Body of pancreas (tissue), 4 donors: ENCODE results near the gene MICU2. TPM values are rescaled to one million over a fixed set of nuclear protein-coding genes. Genes with fewer than 3 reads are reported as not detected.
A peak's percentile ranks its signal among the peaks of the same experiment; 100 is the strongest.

Source experiments
- ATAC-seq: fragments of 150-250 bp; one replicate; pipeline ENCODE4 v1.9.1; 2016
- DNase-seq, 4 donors: peaks; one replicate each; pipeline ENCODE4 v3.0.0-alpha.2; 2019
- H3K27ac ChIP-seq, 4 donors: fragments of 200-600 bp; sonication (generic); 1 replicate in 3 of 4; 2 replicates in 1 of 4; pipeline versions ENCODE4 v1.5.1 to v1.6.1; 2016 to 2019; ENCODE audit warnings: mild to moderate bottlenecking in 1 of 4, mixed read lengths in 1 of 4, moderate library complexity in 1 of 4
- H3K27me3 ChIP-seq, 2 donors: fragments of 200-600 bp; sonication (generic); one replicate each; pipeline ENCODE4 v1.6.0; 2016; ENCODE audit warnings: mild to moderate bottlenecking in 1 of 2
- H3K36me3 ChIP-seq, 2 donors: fragments of 200-600 bp; sonication (generic); replicated peaks in 1 of 2; 2 replicates each; pipeline ENCODE4 v1.5.1; 2016; ENCODE audit warnings: low read depth in 2 of 2; ENCODE audit not compliant: insufficient read depth in 1 of 2
- H3K4me1 ChIP-seq: fragments of 200-600 bp; sonication (generic); one replicate; pipeline ENCODE4 v1.6.0; 2016
- H3K4me3 ChIP-seq, 2 donors: fragments of 200-600 bp; sonication (generic); 1 replicate in 1 of 2; 2 replicates in 1 of 2; pipeline ENCODE4 v1.5.1; 2016 to 2019
- H3K9me3 ChIP-seq, 3 donors: fragments of 200-600 bp; sonication (generic); 1 replicate in 2 of 3; 2 replicates in 1 of 3; pipeline ENCODE4 v1.5.1; 2016
- POLR2A ChIP-seq, 3 donors: fragments of 450-650 bp; IDR thresholded peaks; one replicate each; pipeline ENCODE4 v1.6.1; 2016; ENCODE audit warnings: antibody characterized with exemption in 3 of 3, mild to moderate bottlenecking in 2 of 3
- WGBS, 2 donors: methylation state at CpG; one replicate each; pipeline ENCODE4 v1.1.5; 2017; 5-methylcytosine and 5-hydroxymethylcytosine counted together
- intact Hi-C: fragments of 100-400 bp; cut with DNase I; formaldehyde crosslinking; loops from one replicate; pipeline ENCODE4 v1.15.1; 2023
- total RNA-seq, 2 donors: library from RNA; depleted of rRNA; stranded (reverse); fragments of >200 nt; gene quantifications; one replicate each; pipeline ENCODE4 v1.1.0, GENCODE V29; 2016
- TF ChIP-seq, protein P1 (sequence below), 7 experiments: fragments of 450-650 bp in 4 of 7; fragments of 200-600 bp in 3 of 7; sonication (generic) in 3 of 7; IDR thresholded peaks; one replicate each; pipeline ENCODE4 v1.5.1; 2016 to 2019; ENCODE audit warnings: antibody characterized with exemption in 7 of 7

Gene MICU2
- total RNA-seq, 2 donors from 2014 or later: 31.6 to 62.6 TPM

GRCh38 chr13:21619633-21620220 lies 15.8 kb upstream of the MICU2 start:
- TF ChIP-seq, protein P1, sequence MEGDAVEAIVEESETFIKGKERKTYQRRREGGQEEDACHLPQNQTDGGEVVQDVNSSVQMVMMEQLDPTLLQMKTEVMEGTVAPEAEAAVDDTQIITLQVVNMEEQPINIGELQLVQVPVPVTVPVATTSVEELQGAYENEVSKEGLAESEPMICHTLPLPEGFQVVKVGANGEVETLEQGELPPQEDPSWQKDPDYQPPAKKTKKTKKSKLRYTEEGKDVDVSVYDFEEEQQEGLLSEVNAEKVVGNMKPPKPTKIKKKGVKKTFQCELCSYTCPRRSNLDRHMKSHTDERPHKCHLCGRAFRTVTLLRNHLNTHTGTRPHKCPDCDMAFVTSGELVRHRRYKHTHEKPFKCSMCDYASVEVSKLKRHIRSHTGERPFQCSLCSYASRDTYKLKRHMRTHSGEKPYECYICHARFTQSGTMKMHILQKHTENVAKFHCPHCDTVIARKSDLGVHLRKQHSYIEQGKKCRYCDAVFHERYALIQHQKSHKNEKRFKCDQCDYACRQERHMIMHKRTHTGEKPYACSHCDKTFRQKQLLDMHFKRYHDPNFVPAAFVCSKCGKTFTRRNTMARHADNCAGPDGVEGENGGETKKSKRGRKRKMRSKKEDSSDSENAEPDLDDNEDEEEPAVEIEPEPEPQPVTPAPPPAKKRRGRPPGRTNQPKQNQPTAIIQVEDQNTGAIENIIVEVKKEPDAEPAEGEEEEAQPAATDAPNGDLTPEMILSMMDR (IDR thresholded peaks at IDR 0.05): no peak
- TF ChIP-seq POLR2A (IDR thresholded peaks at IDR 0.05): no peak
- WGBS, 2 donors: 65 to 66% methylated on average over 3 of the region's 3 CpGs
- intact Hi-C loops: loop anchor here (10.0 kb wide), 1 partner anchor 1135 kb away; no protein-coding TSS in a partner anchor
- H3K4me3 ChIP-seq: no peak overlapping the region
- no peak for DNase-seq
- no peaks in the 10 kb centered on the region for H3K36me3 ChIP-seq
- H3K27ac ChIP-seq: no peak overlapping the region
- H3K27me3 ChIP-seq: no peaks in the 10 kb centered on the region
- H3K4me1 ChIP-seq: no peaks in the 10 kb centered on the region
- ATAC-seq: no peak
- H3K9me3 ChIP-seq: no peaks in the 10 kb centered on the region

- Histone ChIP-seq H3K9me3 (no peaks in the 10 kb centered on the region), H3K27ac (peak overlapping the region in 2 of 4 donors; percentile 10 to 24), H3K27me3 (no peaks in the 10 kb centered on the region), H3K36me3 (no peaks in the 10 kb centered on the region), H3K4me1 (no peaks in the 10 kb centered on the region), H3K4me3 (no peak overlapping the region)
- WGBS, 2 donors: 16 to 33% methylated on average over 3 of the region's 3 CpGs
- intact Hi-C loops: no loop called here
- TF ChIP-seq, protein P1 (IDR thresholded peaks at IDR 0.05): no peak
- TF ChIP-seq POLR2A (IDR thresholded peaks at IDR 0.05): no peak
- DNase-seq (no peak), ATAC-seq (peak; percentile 67)
Measured at GRCh38 chr13:21616880-21617279, 12.9 kb upstream of the MICU2 start.

DNA sequence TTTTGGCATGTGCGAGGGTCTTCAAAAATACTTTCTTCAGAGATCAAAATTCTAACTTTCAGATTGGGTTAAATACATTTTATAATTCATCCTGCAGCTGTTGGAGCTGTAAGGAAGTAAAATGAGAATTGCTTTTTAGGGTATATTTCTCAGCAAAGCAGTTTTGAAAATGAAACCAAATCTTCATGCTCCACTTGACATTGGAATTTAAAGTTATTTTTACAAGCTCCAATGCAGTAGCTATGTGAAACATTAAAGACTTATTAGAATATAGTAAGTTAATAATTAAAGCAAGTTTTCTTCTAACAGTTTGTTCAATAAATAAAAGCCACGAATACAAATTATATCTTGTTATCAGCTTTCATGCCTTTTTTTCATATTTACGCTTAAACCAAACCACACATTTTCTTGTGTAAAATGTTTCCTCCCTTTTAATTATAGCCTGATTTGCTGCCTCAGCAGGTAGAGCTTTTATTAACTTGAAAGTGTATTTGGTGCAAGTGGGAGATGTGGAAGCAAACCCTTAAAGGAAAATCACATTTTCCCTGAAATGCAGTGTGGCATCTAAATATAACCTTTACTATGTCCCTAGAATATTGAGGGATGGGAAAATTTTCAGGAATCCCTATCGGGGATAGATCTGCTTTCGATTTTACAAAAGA lies 12.4 kb upstream of the MICU2 start:
- no peaks in the 10 kb centered on the region for H3K4me1 ChIP-seq
- no peaks in the 10 kb centered on the region for H3K27me3 ChIP-seq
- no peaks in the 10 kb centered on the region for H3K9me3 ChIP-seq
- DNase-seq (no peak), ATAC-seq (no peak)
- 24 to 48% methylated on average over 5 of the region's 5 CpGs for WGBS, 2 donors
- intact Hi-C loops: no loop called here
- no peak for TF ChIP-seq POLR2A (IDR thresholded peaks at IDR 0.05)
- TF ChIP-seq, protein P1 (IDR thresholded peaks at IDR 0.05): no peak
- H3K4me3 ChIP-seq: no peak overlapping the region
- no peaks in the 10 kb centered on the region for H3K36me3 ChIP-seq
- no peak overlapping the region for H3K27ac ChIP-seq

DNA sequence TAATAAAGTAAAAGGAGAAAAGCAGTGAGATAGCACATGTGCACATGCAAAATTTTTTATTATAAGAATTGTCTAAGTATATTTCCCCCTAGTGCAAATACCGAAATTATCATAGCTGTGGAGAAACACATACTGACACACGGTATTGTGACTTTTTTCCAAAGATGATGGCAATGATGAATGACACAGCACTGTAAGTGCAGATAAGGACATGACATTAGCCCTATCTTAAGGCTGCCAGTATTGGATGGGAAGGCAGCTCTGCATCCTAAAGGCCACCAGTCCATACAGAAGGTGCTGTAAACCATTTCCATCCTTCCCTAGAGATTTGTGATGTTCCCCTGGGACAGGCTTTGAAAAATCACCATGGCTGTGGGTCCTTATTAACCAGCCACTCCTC lies 11.5 kb upstream of the MICU2 start:
- TF ChIP-seq, protein P1 (IDR thresholded peaks at IDR 0.05): no peak
- no peak for TF ChIP-seq POLR2A (IDR thresholded peaks at IDR 0.05)
- H3K9me3 ChIP-seq: no peaks in the 10 kb centered on the region
- DNase-seq (no peak), ATAC-seq (no peak)
- H3K27me3 ChIP-seq: no peaks in the 10 kb centered on the region
- WGBS, 2 donors: 55 to 64% methylated on average over 2 of the region's 2 CpGs
- intact Hi-C loops: no loop called here
- H3K36me3 ChIP-seq: no peaks in the 10 kb centered on the region
- H3K27ac ChIP-seq: no peak overlapping the region
- no peak overlapping the region for H3K4me3 ChIP-seq
- H3K4me1 ChIP-seq: no peaks in the 10 kb centered on the region

GRCh38 chr13:21613791-21614190 lies 9.8 kb upstream of the MICU2 start:
- DNase-seq (no peak), ATAC-seq (no peak)
- Histone ChIP-seq H3K4me1 (no peaks in the 10 kb centered on the region), H3K4me3 (no peak overlapping the region), H3K27ac (no peak overlapping the region), H3K9me3 (no peaks in the 10 kb centered on the region), H3K27me3 (no peaks in the 10 kb centered on the region), H3K36me3 (no peaks in the 10 kb centered on the region)
- intact Hi-C loops: no loop called here
- TF ChIP-seq, protein P1 (IDR thresholded peaks at IDR 0.05): no peak
- no peak for TF ChIP-seq POLR2A (IDR thresholded peaks at IDR 0.05)
- whole genome bisulfite sequencing, 2 donors: 71 to 79% methylated on average over 4 of the region's 4 CpGs
